ENCODE results near the gene DAP. TPM values are rescaled to one million over a fixed set of nuclear protein-coding genes. Genes with fewer than 3 reads are reported as not detected.

DAP gene
- total RNA-seq, 3 donors from 2014 or later (not counting 1 experiment from before 2014, with no cell fraction given): 38.4 to 48.9 (median 44.9) TPM

- Mint-ChIP-seq H3K9me3 (no peaks in the 10 kb centered on the region), H3K27me3 (ENCODE audit: low read depth in 2 of 2) (no peaks in the 10 kb centered on the region), H3K4me3 (no peak overlapping the region), H3K27ac (no peak overlapping the region), H3K36me3 (no peaks in the 10 kb centered on the region), H3K4me1 (no peaks in the 10 kb centered on the region)
- no peaks in the 10 kb centered on the region for H3K36me3 ChIP-seq (ENCODE audit: control insufficient read depth, insufficient read depth, low read length)
- no peaks in the 10 kb centered on the region for H3K9me3 ChIP-seq (ENCODE audit: control insufficient read depth, insufficient read depth, low read length)
- no peaks in the 10 kb centered on the region for H3K27me3 ChIP-seq (ENCODE audit: control insufficient read depth, insufficient read depth, low read length)
- intact Hi-C loops (cut with micrococcal nuclease): no loop called here
- no peak for ATAC-seq
- H3K4me1 ChIP-seq (ENCODE audit: control insufficient read depth, insufficient read depth, low read length): no peaks in the 10 kb centered on the region
- TF ChIP-seq, protein P1, sequence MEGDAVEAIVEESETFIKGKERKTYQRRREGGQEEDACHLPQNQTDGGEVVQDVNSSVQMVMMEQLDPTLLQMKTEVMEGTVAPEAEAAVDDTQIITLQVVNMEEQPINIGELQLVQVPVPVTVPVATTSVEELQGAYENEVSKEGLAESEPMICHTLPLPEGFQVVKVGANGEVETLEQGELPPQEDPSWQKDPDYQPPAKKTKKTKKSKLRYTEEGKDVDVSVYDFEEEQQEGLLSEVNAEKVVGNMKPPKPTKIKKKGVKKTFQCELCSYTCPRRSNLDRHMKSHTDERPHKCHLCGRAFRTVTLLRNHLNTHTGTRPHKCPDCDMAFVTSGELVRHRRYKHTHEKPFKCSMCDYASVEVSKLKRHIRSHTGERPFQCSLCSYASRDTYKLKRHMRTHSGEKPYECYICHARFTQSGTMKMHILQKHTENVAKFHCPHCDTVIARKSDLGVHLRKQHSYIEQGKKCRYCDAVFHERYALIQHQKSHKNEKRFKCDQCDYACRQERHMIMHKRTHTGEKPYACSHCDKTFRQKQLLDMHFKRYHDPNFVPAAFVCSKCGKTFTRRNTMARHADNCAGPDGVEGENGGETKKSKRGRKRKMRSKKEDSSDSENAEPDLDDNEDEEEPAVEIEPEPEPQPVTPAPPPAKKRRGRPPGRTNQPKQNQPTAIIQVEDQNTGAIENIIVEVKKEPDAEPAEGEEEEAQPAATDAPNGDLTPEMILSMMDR (IDR thresholded peaks at IDR 0.05): no peak
- no peak overlapping the region for H3K27ac ChIP-seq (ENCODE audit: low read length)
- 96% methylated on average over 13 of the region's 13 CpGs for WGBS (ENCODE audit: insufficient coverage)
- no peak for DNase-seq
- H3K4me3 ChIP-seq (ENCODE audit: low read length): no peak overlapping the region
These were observed 99.6 kb downstream of the DAP start for GRCh38 chr5:10661401-10661800.

- Mint-ChIP-seq H3K36me3 (no peaks in the 10 kb centered on the region), H3K4me3 (no peak overlapping the region), H3K27me3 (ENCODE audit: low read depth in 2 of 2) (no peaks in the 10 kb centered on the region), H3K9me3 (no peaks in the 10 kb centered on the region), H3K4me1 (no peaks in the 10 kb centered on the region), H3K27ac (no peak overlapping the region)
- ATAC-seq (no peak), DNase-seq (no peak)
- H3K27me3 ChIP-seq (ENCODE audit: control insufficient read depth, insufficient read depth, low read length): no peaks in the 10 kb centered on the region
- no peak overlapping the region for H3K27ac ChIP-seq (ENCODE audit: low read length)
- intact Hi-C loops (cut with micrococcal nuclease): no loop called here
- no peaks in the 10 kb centered on the region for H3K9me3 ChIP-seq (ENCODE audit: control insufficient read depth, insufficient read depth, low read length)
- TF ChIP-seq, protein P1 (IDR thresholded peaks at IDR 0.05): no peak
- 88% methylated on average over 15 of the region's 15 CpGs for WGBS (ENCODE audit: insufficient coverage)
- no peaks in the 10 kb centered on the region for H3K4me1 ChIP-seq (ENCODE audit: control insufficient read depth, insufficient read depth, low read length)
- H3K4me3 ChIP-seq (ENCODE audit: low read length): no peak overlapping the region
- no peaks in the 10 kb centered on the region for H3K36me3 ChIP-seq (ENCODE audit: control insufficient read depth, insufficient read depth, low read length)
These were observed 100.2 kb downstream of the DAP start for GRCh38 chr5:10660720-10661387.

- ATAC-seq (no peak), DNase-seq (no peak)
- Histone ChIP-seq H3K36me3 (ENCODE audit: control insufficient read depth, insufficient read depth, low read length) (no peaks in the 10 kb centered on the region), H3K4me3 (ENCODE audit: low read length) (no peak overlapping the region), H3K27ac (ENCODE audit: low read length) (no peak overlapping the region), H3K4me1 (ENCODE audit: control insufficient read depth, insufficient read depth, low read length) (no peaks in the 10 kb centered on the region), H3K27me3 (ENCODE audit: control insufficient read depth, insufficient read depth, low read length) (no peaks in the 10 kb centered on the region), H3K9me3 (ENCODE audit: control insufficient read depth, insufficient read depth, low read length) (no peaks in the 10 kb centered on the region)
- Mint-ChIP-seq H3K4me3 (no peak overlapping the region), H3K4me1 (no peaks in the 10 kb centered on the region), H3K27me3 (ENCODE audit: low read depth in 2 of 2) (no peaks in the 10 kb centered on the region), H3K27ac (no peak overlapping the region), H3K9me3 (no peaks in the 10 kb centered on the region), H3K36me3 (no peaks in the 10 kb centered on the region)
- TF ChIP-seq, protein P1 (IDR thresholded peaks at IDR 0.05): no peak
- intact Hi-C loops (cut with micrococcal nuclease): no loop called here
- WGBS (ENCODE audit: insufficient coverage): no CpG with 5 or more reads among the region's 3 CpGs
These were observed 100.9 kb downstream of the DAP start for GRCh38 chr5:10660135-10660534.

DNA sequence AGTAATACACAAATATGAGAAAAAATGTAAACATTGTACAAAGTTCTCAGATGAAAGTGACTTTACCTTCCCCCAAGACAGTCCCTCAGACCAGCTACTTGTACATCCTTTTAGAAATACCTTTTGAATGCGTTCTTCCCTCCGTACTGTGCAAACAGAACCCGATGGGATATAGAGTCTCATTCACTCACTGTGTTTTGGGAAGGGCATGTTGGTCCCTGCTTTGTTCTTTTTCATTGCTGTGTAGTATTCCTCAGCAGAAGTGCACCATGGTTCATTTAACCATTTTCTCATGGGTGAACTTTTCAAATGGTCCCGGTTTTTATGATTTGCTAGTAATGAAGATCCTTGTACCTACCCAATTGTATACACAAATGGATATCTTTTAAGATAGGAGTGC is 102.8 kb downstream of the DAP start:
- intact Hi-C loops (cut with micrococcal nuclease): no loop called here
- no peaks in the 10 kb centered on the region for H3K9me3 ChIP-seq (ENCODE audit: control insufficient read depth, insufficient read depth, low read length)
- 100% methylated on average over 3 of the region's 4 CpGs for WGBS (ENCODE audit: insufficient coverage)
- no peaks in the 10 kb centered on the region for H3K36me3 Mint-ChIP-seq
- H3K4me1 ChIP-seq (ENCODE audit: control insufficient read depth, insufficient read depth, low read length): no peaks in the 10 kb centered on the region
- H3K4me1 Mint-ChIP-seq: no peaks in the 10 kb centered on the region
- H3K4me3 Mint-ChIP-seq: no peak overlapping the region
- H3K27ac Mint-ChIP-seq: no peak overlapping the region
- H3K36me3 ChIP-seq (ENCODE audit: control insufficient read depth, insufficient read depth, low read length): no peaks in the 10 kb centered on the region
- H3K4me3 ChIP-seq (ENCODE audit: low read length): no peak overlapping the region
- TF ChIP-seq, protein P1 (IDR thresholded peaks at IDR 0.05): no peak
- DNase-seq (no peak), ATAC-seq (no peak)
- no peak overlapping the region for H3K27ac ChIP-seq (ENCODE audit: low read length)
- H3K9me3 Mint-ChIP-seq: no peaks in the 10 kb centered on the region
- no peaks in the 10 kb centered on the region for H3K27me3 Mint-ChIP-seq (ENCODE audit: low read depth in 2 of 2)
- H3K27me3 ChIP-seq (ENCODE audit: control insufficient read depth, insufficient read depth, low read length): no peaks in the 10 kb centered on the region

All from natural killer cell (primary cell).